ENCODE data around the gene ADGRF1. TPM values are rescaled to one million over a fixed set of nuclear protein-coding genes. Genes with fewer than 3 reads are reported as not detected.

Gene ADGRF1
- total RNA-seq, 4 donors from 2014 or later = not detected

DNA sequence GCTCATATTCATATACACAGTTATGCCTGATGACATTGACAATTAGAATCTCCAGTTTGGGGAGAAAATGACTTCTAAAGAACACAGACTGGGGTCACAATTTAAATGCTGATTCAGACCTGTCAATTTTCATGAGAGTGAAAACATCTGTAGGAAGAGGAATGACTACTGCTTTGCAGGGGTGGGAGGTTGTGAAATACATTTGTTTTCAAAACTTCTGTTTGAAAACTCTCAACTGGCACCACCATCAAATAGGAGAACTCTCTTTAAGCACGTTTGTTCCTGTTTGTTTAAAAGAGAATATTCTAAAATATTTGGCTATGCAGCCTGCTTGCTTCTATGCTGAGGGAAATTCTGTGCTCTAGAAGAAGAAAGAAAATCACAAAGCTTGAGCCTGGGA lies 69.6 kb downstream of the ADGRF1 start:
- intact Hi-C loops (cut with DNase I; ENCODE audit: low total_unique reads) (no loop called here), in situ Hi-C loops (cut with MboI; ENCODE audit: low sequenced_read_pairs in 4 of 4) (no loop called here)
- Histone ChIP-seq H3K27ac (no peak overlapping the region), H3K27me3 (no peaks in the 10 kb centered on the region), H3K4me1 (no peaks in the 10 kb centered on the region), H3K36me3 (no peaks in the 10 kb centered on the region), H3K9me3 (no peaks in the 10 kb centered on the region), H3K4me3 (no peak overlapping the region)
- TF ChIP-seq, protein P1, sequence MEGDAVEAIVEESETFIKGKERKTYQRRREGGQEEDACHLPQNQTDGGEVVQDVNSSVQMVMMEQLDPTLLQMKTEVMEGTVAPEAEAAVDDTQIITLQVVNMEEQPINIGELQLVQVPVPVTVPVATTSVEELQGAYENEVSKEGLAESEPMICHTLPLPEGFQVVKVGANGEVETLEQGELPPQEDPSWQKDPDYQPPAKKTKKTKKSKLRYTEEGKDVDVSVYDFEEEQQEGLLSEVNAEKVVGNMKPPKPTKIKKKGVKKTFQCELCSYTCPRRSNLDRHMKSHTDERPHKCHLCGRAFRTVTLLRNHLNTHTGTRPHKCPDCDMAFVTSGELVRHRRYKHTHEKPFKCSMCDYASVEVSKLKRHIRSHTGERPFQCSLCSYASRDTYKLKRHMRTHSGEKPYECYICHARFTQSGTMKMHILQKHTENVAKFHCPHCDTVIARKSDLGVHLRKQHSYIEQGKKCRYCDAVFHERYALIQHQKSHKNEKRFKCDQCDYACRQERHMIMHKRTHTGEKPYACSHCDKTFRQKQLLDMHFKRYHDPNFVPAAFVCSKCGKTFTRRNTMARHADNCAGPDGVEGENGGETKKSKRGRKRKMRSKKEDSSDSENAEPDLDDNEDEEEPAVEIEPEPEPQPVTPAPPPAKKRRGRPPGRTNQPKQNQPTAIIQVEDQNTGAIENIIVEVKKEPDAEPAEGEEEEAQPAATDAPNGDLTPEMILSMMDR (IDR thresholded peaks at IDR 0.05 in 4 of 5, conservative IDR thresholded peaks at IDR 0.05 in 1 of 5) = no peak
- no peak for TF ChIP-seq POLR2A (IDR thresholded peaks at IDR 0.05)
- DNase-seq (no peak), ATAC-seq (no peak)

DNA sequence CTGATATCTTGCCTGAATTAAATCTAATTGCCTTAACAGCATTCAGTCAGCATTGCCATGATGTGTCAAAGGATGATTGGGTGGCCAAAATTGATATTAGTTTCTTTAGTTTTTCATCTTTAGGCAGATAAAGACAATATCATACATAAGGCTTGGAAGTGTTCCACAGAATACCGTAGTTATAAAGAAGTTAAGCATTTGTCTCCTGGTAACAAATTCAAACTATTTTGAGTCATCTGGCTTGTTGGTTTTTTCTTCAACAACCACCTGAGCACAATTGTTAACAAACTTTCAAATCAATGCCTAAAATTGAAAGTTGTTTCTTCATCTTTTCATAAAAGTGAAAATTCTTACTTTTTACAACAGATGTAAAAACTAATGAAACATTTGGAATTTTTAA lies 72.9 kb downstream of the ADGRF1 start:
- in situ Hi-C loops (cut with MboI; ENCODE audit: low sequenced_read_pairs in 4 of 4) = no loop called here
- ATAC-seq (no peak), DNase-seq (no peak)
- no peak for TF ChIP-seq POLR2A (IDR thresholded peaks at IDR 0.05)
- TF ChIP-seq, protein P1 (IDR thresholded peaks at IDR 0.05 in 4 of 5, conservative IDR thresholded peaks at IDR 0.05 in 1 of 5) = no peak
- Histone ChIP-seq H3K36me3 (no peaks in the 10 kb centered on the region), H3K4me1 (peaks cover 0 to 4% of the 10 kb centered on the region in 2 donors), H3K27me3 (peaks cover 0 to 4% (median 0%) of the 10 kb centered on the region in 3 donors), H3K4me3 (no peak overlapping the region), H3K27ac (no peak overlapping the region), H3K9me3 (no peaks in the 10 kb centered on the region)
- intact Hi-C loops (cut with DNase I; ENCODE audit: low total_unique reads) = no loop called here

DNA sequence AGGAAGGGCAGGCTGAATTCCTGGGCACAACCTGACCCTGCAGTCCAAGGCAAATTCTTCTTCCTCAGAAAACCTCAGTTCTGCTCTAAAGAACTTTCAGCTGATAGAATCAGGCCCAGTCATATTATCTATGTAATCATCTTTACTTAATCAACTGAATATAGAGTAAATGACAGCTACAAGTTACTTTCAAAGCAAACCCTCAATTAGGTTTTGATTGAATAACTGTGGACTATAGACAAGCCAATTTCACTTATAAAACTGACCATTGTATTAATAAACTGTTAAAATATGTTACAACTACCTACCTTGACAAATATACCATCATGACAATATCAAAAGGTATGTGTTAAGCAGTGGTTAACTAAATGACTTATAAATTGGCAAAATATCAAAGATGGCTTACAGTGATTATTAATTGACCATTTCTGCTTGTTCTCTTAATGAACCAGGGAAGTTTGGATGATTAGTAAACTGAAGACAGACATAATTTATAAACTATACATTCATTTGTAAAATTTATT lies 74.2 kb downstream of the ADGRF1 start:
- no peak for TF ChIP-seq POLR2A (IDR thresholded peaks at IDR 0.05)
- TF ChIP-seq, protein P1 (IDR thresholded peaks at IDR 0.05 in 4 of 5, conservative IDR thresholded peaks at IDR 0.05 in 1 of 5) = no peak
- H3K4me3 ChIP-seq = no peak overlapping the region
- ATAC-seq (no peak), DNase-seq (no peak)
- peaks cover 0 to 4% (median 0%) of the 10 kb centered on the region in 3 donors for H3K27me3 ChIP-seq
- in situ Hi-C loops (cut with MboI; ENCODE audit: low sequenced_read_pairs in 4 of 4) (no loop called here), intact Hi-C loops (cut with DNase I; ENCODE audit: low total_unique reads) (no loop called here)
- no peak overlapping the region for H3K27ac ChIP-seq
- H3K9me3 ChIP-seq = no peaks in the 10 kb centered on the region
- H3K4me1 ChIP-seq = peaks cover 0 to 4% of the 10 kb centered on the region in 2 donors
- no peaks in the 10 kb centered on the region for H3K36me3 ChIP-seq

DNA sequence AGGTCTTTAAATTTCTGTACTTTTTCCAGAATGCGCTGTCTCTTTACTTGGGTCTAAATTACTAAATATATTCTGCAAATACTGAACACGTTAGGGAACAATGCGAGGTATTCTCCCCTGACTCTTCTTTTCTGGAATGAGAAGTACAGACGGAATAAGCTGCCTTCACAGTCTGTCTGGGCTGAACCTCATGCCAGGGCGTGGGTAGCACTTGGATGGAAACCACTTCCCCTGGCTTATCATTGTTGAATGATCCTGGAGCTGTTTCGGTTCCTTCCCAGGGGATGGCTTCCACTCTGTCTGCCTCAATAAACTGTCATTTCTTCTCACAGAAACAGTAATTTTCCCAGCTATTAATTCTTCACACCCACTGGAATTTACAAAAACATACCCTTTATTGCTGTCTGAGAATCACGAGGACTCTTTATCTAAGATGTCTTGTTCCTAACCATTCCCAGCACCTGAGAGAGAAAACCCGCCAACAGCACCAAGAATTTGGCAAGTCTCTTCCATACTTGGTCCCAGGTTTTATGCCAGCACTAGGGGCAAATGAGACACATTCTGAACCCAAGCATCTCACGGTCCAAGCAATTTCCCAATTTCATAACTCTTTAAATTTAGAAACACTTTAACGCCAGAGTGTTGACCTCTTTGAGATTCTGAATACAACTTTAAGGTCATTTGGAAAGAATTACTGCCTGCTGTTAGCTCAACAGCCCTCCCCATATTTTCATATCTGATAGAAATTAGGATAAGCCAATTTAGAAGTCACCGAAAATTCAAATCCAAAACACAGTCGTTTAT lies 77.2 kb downstream of the ADGRF1 start:
- intact Hi-C loops (cut with DNase I; ENCODE audit: low total_unique reads) (no loop called here), in situ Hi-C loops (cut with MboI; ENCODE audit: low sequenced_read_pairs in 4 of 4) (no loop called here)
- Histone ChIP-seq H3K36me3 (no peaks in the 10 kb centered on the region), H3K4me3 (no peak overlapping the region), H3K27me3 (peaks cover 0 to 4% (median 0%) of the 10 kb centered on the region in 3 donors), H3K4me1 (peaks cover 0 to 4% of the 10 kb centered on the region in 2 donors), H3K9me3 (no peaks in the 10 kb centered on the region), H3K27ac (no peak overlapping the region)
- no peak for ATAC-seq
- no peak for DNase-seq
- TF ChIP-seq, protein P1 (IDR thresholded peaks at IDR 0.05 in 4 of 5, conservative IDR thresholded peaks at IDR 0.05 in 1 of 5) = no peak
- TF ChIP-seq POLR2A (IDR thresholded peaks at IDR 0.05) = no peak
